AG09309 (cell line): ENCODE results near the gene TSSC4.

Experiments used
- DNase-seq: peaks from one replicate; pipeline ENCODE4 v3.0.0-alpha.2; 2010; ENCODE audit warnings: low read depth
- H3K4me3 ChIP-seq: 2 replicates; pipeline ENCODE4 v1.5.1; 2011; ENCODE audit warnings: mild to moderate bottlenecking, low read depth, low read length, moderate library complexity; ENCODE audit not compliant: control insufficient read depth
- TF ChIP-seq, protein P1 (sequence below): IDR thresholded peaks from 2 replicates; pipeline ENCODE4 v1.5.1; 2011; ENCODE audit warnings: mild to moderate bottlenecking, low read depth, low read length, inconsistent platforms; ENCODE audit not compliant: insufficient read depth, control insufficient read depth; ENCODE audit errors: missing control alignments

The TSSC4 gene

DNA sequence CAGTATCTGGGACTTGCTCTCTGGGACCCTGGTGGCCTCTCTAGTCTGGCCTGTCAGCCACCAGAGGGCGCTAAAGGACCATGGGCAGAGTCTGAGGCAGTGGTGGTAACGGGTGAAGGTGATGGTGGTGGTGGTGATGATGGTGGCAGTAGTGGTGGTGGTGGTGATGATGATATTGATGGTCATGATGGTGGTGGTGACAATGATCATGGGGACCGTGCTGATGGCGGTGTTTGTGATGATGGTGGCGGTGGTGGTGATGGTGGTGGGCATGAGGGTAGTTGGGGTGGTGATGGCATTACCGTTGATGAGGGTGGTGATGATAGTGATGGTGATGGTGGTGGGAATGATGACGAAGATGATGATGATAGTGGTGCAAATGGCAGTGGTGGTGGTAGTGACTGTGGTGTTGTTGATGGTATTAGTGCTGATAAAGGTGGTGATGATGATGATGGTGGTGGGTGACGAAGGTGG, 27.8 kb downstream of the TSSC4 start:
- no peak overlapping the region for H3K4me3 ChIP-seq
- TF ChIP-seq, protein P1, sequence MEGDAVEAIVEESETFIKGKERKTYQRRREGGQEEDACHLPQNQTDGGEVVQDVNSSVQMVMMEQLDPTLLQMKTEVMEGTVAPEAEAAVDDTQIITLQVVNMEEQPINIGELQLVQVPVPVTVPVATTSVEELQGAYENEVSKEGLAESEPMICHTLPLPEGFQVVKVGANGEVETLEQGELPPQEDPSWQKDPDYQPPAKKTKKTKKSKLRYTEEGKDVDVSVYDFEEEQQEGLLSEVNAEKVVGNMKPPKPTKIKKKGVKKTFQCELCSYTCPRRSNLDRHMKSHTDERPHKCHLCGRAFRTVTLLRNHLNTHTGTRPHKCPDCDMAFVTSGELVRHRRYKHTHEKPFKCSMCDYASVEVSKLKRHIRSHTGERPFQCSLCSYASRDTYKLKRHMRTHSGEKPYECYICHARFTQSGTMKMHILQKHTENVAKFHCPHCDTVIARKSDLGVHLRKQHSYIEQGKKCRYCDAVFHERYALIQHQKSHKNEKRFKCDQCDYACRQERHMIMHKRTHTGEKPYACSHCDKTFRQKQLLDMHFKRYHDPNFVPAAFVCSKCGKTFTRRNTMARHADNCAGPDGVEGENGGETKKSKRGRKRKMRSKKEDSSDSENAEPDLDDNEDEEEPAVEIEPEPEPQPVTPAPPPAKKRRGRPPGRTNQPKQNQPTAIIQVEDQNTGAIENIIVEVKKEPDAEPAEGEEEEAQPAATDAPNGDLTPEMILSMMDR: peak; percentile 89
- no peak for DNase-seq

DNA sequence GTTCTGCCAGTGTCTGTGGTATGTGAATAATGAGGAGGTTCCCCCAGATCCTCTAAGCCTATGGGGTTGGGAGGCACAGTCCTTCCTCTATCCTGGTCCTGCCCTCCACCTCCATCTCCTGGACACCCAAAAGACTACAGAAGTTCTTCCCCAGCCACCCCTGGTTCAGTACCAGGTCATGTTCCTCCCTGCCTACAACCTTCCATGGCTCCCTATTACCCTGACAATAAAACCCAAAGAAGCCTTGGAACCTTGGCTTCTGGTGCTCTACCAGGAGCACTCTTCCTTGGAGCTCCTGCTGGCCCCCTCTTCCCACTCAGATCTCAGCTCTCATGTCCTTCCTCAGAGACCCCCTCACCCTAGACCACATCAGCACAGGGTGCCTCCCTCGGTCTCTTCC, 30.8 kb downstream of the TSSC4 start:
- H3K4me3 ChIP-seq: no peak overlapping the region
- DNase-seq: no peak
- TF ChIP-seq, protein P1: no peak

DNA sequence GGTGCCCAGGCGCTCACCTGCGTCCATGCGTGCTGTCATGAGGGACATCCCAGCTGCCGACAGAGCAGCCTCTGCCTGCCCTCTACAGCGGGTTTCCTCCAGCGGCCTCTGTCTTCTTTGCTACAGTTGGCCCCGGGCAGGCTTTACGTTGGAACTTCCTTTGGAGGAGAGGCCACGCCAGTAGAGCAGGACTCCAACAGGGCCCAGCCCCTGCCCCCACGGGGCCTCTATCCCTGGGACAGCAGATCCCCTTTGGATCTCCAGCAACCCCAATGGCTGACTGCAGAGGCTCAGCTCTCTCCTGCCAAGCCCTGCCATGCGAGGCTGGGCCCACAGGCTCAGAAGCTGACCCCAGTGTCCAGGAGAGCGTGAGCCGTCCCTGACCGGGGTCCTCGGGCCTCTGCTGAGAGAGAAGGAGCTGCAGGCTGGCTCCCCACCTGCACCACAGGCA, 31.6 kb downstream of the TSSC4 start:
- TF ChIP-seq, protein P1: no peak
- H3K4me3 ChIP-seq: no peak overlapping the region
- no peak for DNase-seq

DNA sequence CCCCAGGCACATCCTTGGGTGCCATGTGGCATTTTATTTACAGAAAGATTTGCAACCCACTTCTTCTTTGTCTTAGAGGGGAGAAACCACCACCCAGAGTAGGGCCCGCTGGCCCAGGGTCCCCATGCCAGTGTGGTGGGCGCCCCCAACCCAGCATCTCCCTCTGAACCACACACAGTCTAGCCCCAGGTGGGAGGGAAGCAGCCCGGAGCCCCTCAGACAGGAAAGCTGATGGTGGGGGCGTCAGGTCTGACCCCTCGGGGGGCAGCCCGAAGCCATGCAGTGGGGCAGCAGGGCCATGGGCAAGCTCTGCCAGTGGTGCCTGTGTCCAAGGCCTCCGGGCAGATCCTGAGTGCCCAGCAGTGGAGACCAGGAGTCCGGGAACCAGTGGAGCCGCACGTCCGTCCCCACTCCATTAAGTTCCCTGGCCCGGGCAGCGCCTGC, 32.1 kb downstream of the TSSC4 start:
- TF ChIP-seq, protein P1: no peak
- DNase-seq: no peak

DNA sequence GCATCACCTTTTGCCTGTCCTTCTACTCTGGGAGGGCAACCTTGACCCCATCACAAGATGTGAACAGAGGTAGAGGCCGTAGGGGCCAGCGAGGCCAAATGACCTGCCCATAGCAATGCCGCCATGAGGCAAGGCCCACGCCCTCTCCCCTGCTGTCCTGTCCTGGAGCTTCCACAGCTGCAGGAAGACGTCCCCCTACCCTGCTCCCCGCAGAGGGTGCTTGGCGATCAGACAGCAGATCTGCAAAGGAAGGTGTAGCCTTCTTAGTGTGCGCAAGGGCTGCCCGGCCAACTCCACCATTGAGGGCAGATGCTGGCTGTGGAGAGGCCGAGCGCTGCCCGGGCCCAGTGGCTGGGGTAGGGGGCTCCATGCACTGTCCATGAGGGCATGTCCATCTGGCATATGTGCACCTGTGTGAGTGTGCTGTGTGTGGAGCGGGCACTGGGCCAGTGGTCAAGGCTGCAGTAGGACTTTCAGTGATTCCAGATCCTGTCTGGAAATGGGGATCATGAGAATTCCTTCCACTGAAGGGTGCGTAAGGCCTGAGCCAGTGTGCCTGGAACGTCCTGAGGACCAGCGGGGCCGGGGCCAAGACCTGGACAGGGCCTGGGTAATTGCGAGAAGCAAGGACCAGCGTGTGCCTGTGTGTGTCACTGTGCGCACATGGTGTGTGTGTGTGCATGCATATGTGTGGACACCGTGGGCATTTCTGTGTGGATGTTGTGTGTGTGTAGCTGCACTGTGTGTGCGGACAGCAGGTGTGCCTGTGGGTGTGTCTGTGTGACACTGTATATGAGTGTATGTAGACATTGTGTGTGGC, 32.8 kb downstream of the TSSC4 start:
- no peak for DNase-seq
- TF ChIP-seq, protein P1: no peak
- H3K4me3 ChIP-seq: no peak overlapping the region

More for the DNA sequence above, 32.1 kb downstream of the TSSC4 start:
- H3K4me3 ChIP-seq: no peak overlapping the region

DNA sequence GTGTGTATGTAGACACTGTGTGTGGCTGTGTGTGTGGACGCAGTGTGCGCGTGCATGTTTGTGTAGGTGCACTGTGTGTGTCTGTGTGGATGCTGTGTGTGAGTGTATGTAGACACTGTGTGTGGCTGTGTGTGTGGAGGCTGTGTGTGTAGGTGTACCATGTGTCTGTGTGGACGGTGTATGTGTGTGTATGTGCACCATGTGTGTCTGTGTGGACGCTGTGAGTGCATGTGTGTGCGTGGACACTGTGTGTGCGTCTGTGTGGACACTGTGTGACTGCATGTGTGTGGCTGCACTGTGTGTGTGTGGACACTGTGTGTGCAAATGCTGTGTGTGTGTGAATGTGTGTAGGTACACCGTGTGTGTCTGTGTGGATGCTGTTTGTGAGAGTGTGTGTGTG, 33.5 kb downstream of the TSSC4 start:
- H3K4me3 ChIP-seq: no peak overlapping the region
- DNase-seq: no peak
- TF ChIP-seq, protein P1: no peak
